Osteocyte (in vitro differentiated cells): Measurements from ENCODE around the gene SLC35B1. TPM values are rescaled to one million over a fixed set of nuclear protein-coding genes. Genes with fewer than 3 reads are reported as not detected.

Source experiments
- DNase-seq: peaks from one replicate; pipeline ENCODE4 v3.0.0; 2021; ENCODE audit warnings: mixed read lengths; ENCODE audit not compliant: unreplicated experiment; ENCODE audit errors: extremely low spot score
- H3K27ac Mint-ChIP-seq: one replicate; pipeline ENCODE4 v1.8.0; 2021; ENCODE audit warnings: mild to moderate bottlenecking, mixed read lengths; ENCODE audit not compliant: unreplicated experiment
- H3K27me3 Mint-ChIP-seq: one replicate; pipeline ENCODE4 v1.8.0; 2021; ENCODE audit warnings: mixed read lengths; ENCODE audit not compliant: unreplicated experiment
- H3K36me3 Mint-ChIP-seq: one replicate; pipeline ENCODE4 v1.8.0; 2021; ENCODE audit warnings: mixed read lengths; ENCODE audit not compliant: unreplicated experiment
- H3K4me1 Mint-ChIP-seq: one replicate; pipeline ENCODE4 v1.8.0; 2021; ENCODE audit warnings: mixed read lengths; ENCODE audit not compliant: unreplicated experiment
- H3K4me3 Mint-ChIP-seq: one replicate; pipeline ENCODE4 v1.8.0; 2021; ENCODE audit warnings: mild to moderate bottlenecking, moderate library complexity, mixed read lengths; ENCODE audit not compliant: unreplicated experiment
- H3K9me3 Mint-ChIP-seq: one replicate; pipeline ENCODE4 v1.8.0; 2021; ENCODE audit warnings: mixed read lengths; ENCODE audit not compliant: unreplicated experiment
- CTCF ChIP-seq: fragments of 200-600 bp; sonication (generic); IDR thresholded peaks from 2 replicates; pipeline ENCODE4 v1.5.0; 2021; ENCODE audit warnings: antibody characterized with exemption, mild to moderate bottlenecking, moderate library complexity
- long read RNA-seq: library from polyadenylated mRNA; unstranded; transcript quantifications from one replicate; pipeline ENCODE4 v2.0.0, GENCODE V29; 2021
- total RNA-seq: library from RNA; stranded (reverse); gene quantifications from 2 replicates; pipeline ENCODE4 v1.2.1, GENCODE V29; 2021

SLC35B1 gene
- 60.0 and 62.0 TPM in 2 replicates for total RNA-seq
- long read RNA-seq, transcript SLC35B1-220 (9 exons, 1,611 nt) = major isoform, 107 of 159 reads
- long read RNA-seq, transcript SLC35B1-209 (9 exons, 1,320 nt) = minor isoform, 34 of 159 reads
- long read RNA-seq, partial matches to known transcripts = 5 of 159 reads
- long read RNA-seq, other reads (novel, unspliced or antisense) = 13 of 159 reads

- peak; percentile 99 for DNase-seq
- Mint-ChIP-seq H3K9me3 (no peaks in the 10 kb centered on the region), H3K36me3 (peaks cover 17% of the 10 kb centered on the region), H3K4me1 (peaks cover 22% of the 10 kb centered on the region), H3K4me3 (peak within 1 kb of the TSS; percentile 89), H3K27me3 (no peaks in the 10 kb centered on the region), H3K27ac (peak within 1 kb of the TSS; percentile 99)
- peak; percentile 85 for TF ChIP-seq CTCF
Observed at GRCh38 chr17:49707608-49708514, at the start of gene SLC35B1. SLC35B1 (minus strand) TSS chr17:49707964; CDS start chr17:49707833, 131 bp downstream.

- Mint-ChIP-seq H3K4me1 (no peaks in the 10 kb centered on the region), H3K36me3 (no peaks in the 10 kb centered on the region), H3K27ac (no peak overlapping the region), H3K9me3 (no peaks in the 10 kb centered on the region), H3K27me3 (peaks cover 7% of the 10 kb centered on the region), H3K4me3 (no peak overlapping the region)
- no peak for DNase-seq
- TF ChIP-seq CTCF = no peak
Observed at GRCh38 chr17:49757151-49757777, 49.5 kb upstream of the SLC35B1 start.

- H3K4me3 Mint-ChIP-seq = no peak overlapping the region
- no peaks in the 10 kb centered on the region for H3K27me3 Mint-ChIP-seq
- H3K9me3 Mint-ChIP-seq = no peaks in the 10 kb centered on the region
- no peaks in the 10 kb centered on the region for H3K4me1 Mint-ChIP-seq
- no peaks in the 10 kb centered on the region for H3K36me3 Mint-ChIP-seq
- no peak for DNase-seq
- no peak overlapping the region for H3K27ac Mint-ChIP-seq
- TF ChIP-seq CTCF = no peak
Observed at GRCh38 chr17:49756323-49757150, 48.8 kb upstream of the SLC35B1 start.

GRCh38 chr17:49755663-49756283 is 48.0 kb upstream of the SLC35B1 start:
- H3K27ac Mint-ChIP-seq = no peak overlapping the region
- no peaks in the 10 kb centered on the region for H3K4me1 Mint-ChIP-seq
- no peak for DNase-seq
- H3K4me3 Mint-ChIP-seq = no peak overlapping the region
- H3K9me3 Mint-ChIP-seq = no peaks in the 10 kb centered on the region
- no peaks in the 10 kb centered on the region for H3K27me3 Mint-ChIP-seq
- no peaks in the 10 kb centered on the region for H3K36me3 Mint-ChIP-seq
- TF ChIP-seq CTCF = no peak
